Right lobe of liver (tissue), 4 donors: ENCODE data around the gene BEND6.

Experiments
- CTCF ChIP-seq, 4 donors: fragments of 200-600 bp in 3 of 4; fragments of 450-650 bp in 1 of 4; IDR thresholded peaks; one replicate each; pipeline versions ENCODE4 v1.5.1 to v1.8.0; 2016 to 2022; ENCODE audit warnings: antibody characterized with exemption in 4 of 4, mild to moderate bottlenecking in 2 of 4
- POLR2A ChIP-seq: fragments of 450-650 bp; IDR thresholded peaks from one replicate; pipeline ENCODE4 v1.6.1; 2017; ENCODE audit warnings: antibody characterized with exemption, mild to moderate bottlenecking
- donor health status: DM: no; HTN: no; CAD: no.
- donor health status: DM: no; HTN: no; CAD: no.
- donor health status: DM: no; HTN: yes; CAD: no.

- no peak for TF ChIP-seq CTCF (IDR thresholded peaks at IDR 0.05)
- no peak for TF ChIP-seq POLR2A
Measured at GRCh38 chr6:56930846-56931245, 24.1 kb upstream of the BEND6 start.
